Stimulated activated CD8-positive, alpha-beta memory T cell treated with anti-CD3 and anti-CD28 coated beads, Interleukin-12 subunit alpha, Interleukin-12 subunit beta, amount 100 ng/mL, for 1 hour (primary cell): ENCODE data around the gene SUPT7L.

Experiments used
- DNase-seq: peaks from one replicate; pipeline ENCODE4 v3.0.0-alpha.2; 2020; ENCODE audit warnings: low read depth

The SUPT7L gene, protein sequence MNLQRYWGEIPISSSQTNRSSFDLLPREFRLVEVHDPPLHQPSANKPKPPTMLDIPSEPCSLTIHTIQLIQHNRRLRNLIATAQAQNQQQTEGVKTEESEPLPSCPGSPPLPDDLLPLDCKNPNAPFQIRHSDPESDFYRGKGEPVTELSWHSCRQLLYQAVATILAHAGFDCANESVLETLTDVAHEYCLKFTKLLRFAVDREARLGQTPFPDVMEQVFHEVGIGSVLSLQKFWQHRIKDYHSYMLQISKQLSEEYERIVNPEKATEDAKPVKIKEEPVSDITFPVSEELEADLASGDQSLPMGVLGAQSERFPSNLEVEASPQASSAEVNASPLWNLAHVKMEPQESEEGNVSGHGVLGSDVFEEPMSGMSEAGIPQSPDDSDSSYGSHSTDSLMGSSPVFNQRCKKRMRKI

DNA sequence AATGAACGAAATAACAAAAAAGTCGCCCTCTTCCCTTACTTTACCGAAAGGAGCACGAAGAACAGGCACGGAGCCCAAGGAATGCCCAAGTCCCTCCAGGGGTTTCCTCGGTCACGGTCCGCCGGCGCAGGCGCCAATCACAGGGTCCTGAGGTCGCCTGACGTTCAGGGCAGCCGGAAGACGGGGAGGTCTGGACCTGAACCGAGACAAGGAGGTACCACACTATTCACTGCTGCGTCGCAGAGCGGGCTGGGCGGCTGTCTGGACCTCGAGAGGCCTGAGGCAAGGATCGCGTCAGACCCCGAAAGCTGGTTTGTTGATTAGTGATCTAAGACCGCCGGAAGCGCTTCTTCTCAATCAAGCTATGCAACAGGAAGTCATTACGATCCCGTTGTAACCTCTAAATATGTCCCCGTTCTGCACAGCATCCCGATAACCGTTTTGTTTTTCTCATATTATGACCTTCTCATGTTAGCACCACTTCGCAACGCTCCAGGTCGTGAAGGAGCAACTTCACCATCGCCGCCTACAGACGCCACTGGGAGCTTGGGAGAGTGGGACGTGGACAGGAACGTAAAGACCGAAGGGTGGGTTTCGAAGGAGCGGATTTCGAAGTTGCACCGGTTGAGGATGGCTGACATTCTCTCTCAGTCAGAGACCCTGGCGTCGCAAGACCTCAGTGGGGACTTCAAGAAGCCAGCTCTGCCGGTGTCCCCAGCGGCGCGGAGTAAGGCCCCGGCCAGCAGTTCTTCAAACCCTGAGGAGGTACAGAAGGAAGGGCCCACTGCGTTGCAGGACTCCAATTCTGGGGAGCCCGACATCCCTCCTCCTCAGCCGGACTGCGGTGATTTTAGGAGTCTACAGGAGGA is at the start of gene SUPT7L, which contains the start of gene SLC4A1AP:
Gene SUPT7L (minus strand): TSS at position 330 of the 869 bp plus-strand sequence. CDS start 1,422 bp downstream, outside the sequence.
Gene SLC4A1AP (plus strand): TSS at position 605 of the 869 bp plus-strand sequence. CDS start 26 bp downstream, at position 631.
- DNase-seq = peak; percentile 62

DNA sequence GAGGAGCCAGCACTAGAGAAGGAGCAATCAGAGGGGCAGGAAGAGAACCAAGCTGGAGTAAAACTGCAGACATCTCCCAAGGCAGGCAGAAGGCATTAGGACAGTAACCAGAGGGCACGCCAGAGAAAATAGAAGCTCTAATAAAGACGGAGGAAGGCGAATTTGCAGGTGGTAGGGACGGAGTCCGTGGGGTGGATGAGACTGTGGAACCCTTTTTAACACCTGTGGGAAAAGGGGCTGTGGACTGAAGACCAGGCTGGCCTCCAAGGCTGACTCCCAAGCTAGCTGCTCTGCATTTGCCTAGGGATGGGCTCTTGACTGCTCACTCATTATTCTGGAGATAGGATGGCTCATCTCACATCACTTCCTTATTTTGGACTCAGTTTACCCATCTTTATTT is 49.8 kb upstream of the SUPT7L start:
- no peak for DNase-seq

DNA sequence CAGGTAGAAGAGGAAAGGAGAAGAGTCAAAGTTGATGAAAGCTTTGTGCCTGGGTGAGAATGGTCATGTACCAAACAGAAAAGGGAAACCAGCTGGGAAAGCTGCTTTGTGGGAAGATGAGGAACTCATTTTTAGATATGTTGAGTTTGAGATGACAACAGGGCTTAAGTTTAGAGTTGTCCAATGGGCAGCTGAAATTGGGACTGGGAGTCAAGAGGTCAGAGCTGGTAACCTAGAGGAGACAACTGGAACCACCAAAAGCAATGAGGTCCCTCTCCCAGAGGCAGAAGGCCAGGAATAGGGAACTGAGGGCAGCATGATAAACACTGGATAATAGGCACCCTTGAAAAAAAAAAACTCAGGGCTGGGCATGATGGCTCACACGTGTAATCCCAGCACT is 49.1 kb upstream of the SUPT7L start:
- no peak for DNase-seq

DNA sequence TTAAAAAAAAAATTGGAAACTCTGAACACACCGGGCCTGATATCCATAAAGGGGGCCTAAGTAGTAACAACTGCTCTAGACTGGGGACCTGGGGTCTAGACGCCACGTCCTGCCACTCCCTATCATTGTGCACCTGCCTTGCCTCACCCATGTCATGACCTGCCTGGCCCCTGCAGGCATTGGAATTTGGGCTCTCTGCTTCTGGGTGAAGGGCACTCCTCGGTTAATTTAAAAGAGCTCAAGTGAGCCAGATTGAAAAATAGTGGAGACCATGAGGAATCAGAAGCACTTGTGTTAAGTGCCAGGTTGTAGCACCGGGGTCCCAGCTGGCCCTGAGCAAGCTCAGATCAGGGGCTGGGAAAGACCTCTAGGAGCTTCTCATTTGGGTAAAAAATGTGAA is 48.4 kb upstream of the SUPT7L start:
- no peak for DNase-seq

DNA sequence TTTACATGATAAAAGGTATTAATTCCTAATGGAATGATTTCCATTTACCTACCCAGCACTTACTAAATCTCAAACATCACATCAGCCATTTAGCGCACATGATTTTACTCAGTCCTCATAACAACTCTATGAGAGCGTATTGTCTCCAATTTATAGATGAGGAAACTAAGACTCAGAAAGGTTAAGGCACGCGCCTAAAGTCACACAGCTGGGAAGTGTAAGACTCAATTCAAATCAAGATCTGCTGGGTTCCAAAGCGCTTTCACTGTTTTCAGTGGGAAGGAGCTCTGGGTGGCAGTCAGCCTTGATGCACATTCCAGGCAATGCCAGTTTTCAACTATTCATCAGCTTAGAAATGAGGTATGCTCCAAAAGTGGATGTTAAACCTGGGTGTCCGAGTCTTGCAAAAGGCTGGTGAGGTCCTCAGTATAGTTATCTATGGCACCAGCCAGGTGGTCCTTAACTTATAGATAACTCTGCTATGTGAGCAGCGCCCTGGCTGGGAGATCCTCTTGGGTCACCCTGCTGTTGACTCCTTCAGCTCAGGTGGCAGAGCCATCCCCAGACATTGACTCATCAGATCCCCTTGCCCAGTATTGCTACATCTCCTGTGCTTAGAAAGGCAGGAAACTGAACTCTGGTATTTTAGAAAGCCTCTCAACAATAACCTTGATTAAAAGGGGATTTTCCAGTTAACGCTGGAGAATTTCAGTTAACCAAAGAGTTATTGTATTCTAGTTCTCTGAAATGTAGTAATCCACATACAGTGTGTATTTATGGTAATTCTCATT is 47.4 kb upstream of the SUPT7L start:
- no peak for DNase-seq

DNA sequence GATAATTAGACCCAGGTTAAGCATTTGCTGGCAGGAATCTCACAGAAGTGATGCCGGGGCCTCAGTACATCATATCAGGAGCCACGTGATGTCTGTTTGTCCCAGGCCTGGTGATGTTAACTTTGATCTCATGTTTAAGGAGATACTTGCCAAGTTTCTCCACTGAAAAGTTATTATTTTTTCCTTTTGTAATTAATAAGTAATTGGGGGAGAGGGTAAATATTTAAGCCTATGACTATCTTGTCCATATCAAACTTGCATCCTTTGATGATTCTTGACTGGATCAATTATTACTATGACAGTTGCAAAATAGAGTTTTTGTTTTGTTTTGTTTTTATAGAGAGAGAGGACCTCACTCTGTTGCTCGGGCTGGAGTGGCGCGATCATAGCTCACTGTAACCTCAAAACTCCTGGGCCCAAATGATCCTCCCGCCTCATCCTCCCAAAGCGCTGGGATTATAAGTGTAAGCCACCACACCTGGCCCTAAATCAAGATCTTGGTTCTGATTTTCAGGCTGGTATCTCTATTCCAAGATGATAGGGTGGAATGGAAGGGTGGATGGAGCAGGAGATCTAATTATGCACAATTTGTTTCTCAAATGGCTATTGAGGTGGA is 46.7 kb upstream of the SUPT7L start:
- DNase-seq = no peak

DNA sequence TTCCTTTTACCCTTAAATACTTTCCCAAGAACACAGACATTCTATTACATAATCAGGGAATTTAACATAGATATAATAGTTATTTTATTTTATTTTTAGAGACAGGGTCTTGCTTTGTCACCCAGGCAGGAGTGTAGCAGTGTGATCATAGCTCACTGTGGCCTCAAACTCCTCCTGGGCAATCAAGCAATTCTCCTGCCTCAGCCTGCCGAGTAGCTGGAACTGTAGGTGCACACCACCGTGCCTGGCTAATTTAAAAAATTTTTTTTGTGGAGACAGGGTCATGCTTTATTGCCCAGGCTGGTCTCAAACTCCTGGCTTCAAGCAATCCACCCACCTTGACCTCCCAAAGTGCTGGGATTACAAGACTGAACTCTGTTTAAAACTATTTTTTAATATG is 45.9 kb upstream of the SUPT7L start:
- DNase-seq = no peak

DNA sequence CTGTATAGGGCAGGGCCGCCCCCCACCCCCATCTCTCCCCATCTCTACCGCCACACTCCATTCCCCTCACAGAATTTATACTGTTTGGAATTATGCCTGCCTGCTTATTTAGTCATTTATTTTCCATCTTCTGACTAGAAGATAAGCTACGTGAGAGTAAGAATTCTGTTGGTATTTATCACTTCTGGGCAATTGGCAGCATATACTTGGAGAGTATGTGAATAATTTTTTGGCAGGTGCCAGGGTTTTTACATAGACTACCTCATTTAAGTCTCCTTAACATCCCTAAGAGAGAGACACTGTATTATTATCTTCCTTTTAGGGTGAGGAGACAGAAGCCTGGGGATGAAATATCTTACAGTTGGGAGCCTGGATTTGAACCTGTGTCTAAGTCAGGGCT is 45.3 kb upstream of the SUPT7L start:
- no peak for DNase-seq

DNA sequence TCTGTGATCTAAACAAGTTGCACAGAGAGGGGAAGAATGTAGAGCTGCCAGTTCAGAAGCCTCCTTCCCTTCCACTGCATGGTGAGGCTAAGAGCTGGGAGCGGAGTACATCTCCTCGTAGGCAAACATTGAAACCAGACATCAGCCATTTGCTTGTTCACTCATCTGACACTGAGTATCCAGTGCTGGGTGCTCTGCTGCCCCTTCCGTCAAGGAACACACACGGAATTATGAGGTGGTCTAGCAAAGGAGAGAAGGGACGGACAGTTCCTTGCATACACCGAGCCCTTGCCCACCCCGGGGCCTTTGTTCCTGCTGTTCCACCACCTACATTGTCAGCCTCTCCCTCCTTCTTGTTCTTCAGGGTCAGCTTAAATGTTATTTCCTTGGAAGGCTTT is 44.8 kb upstream of the SUPT7L start:
- no peak for DNase-seq

DNA sequence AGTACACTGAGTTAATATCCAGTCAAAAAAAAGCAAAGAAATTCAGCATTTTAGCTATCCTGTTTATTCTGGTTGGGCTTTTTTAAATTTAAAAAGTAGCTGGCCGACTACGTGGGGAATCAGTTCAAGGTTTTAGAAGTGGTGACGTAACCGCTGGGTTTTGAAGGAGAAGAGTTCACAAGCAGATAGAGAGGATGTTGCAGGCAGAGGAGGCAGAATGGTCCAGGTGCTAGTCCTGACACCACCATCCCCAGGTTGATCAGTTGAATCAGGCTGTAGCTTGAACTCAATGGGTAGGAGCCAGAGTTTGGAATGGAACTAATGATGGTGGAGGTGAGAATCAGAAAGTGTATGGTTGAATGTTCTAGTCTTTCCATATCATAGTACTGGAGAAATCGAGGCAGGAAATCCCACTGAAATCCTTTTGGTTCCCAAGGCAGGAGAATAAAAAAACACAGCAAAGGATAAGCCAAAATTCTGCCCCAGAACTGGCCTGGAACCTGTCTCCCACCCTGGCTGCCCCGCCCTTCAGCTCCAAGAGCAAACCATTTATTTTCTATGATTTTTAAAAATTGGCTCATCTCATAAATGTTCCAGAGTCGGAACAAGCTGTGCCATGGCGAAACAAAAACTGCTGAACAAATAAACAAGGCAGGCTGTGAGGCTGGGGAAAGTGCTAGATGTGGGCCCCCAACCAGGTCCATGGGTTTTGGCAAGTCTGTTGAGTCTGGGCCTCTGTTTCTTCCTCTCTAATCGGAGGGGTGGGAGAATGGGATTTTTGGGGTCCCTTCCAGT is 44.2 kb upstream of the SUPT7L start:
- no peak for DNase-seq

DNA sequence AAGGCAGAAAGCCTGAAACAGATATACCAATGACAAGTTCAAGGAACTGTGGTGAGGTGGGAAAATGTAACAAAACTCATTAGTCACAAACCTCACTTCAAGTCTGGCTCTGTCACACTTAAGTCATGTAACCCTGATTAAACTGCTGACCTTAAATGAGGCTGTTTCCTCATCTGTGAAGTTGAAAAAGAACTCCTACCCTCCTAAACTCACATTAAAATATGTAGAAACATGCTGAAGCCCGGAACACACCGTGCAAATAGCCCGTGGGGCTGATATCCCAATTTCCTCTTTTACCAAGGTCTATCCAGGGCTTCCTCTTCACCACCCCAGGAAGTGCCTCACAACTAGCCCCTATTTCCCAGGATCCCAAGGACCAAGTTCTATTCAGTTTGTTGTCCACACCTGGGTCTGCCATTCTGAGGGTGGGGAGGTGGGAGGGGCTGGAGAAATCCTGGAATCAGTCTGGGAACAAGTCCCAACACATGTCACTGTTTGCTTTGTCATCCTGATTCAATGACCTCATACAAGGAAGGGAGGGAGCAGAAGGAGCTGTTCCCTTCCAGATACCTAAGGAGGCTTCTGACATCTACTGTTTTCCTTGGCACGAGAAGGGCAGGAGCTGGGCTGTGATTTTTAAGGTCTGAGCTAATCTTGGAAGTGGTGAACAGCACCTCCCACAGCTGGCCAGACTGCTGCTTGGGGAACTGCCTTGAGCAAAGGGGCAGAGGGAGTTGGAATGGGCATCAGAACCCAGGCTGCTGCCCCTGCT is 42.6 kb upstream of the SUPT7L start:
- DNase-seq = no peak

DNA sequence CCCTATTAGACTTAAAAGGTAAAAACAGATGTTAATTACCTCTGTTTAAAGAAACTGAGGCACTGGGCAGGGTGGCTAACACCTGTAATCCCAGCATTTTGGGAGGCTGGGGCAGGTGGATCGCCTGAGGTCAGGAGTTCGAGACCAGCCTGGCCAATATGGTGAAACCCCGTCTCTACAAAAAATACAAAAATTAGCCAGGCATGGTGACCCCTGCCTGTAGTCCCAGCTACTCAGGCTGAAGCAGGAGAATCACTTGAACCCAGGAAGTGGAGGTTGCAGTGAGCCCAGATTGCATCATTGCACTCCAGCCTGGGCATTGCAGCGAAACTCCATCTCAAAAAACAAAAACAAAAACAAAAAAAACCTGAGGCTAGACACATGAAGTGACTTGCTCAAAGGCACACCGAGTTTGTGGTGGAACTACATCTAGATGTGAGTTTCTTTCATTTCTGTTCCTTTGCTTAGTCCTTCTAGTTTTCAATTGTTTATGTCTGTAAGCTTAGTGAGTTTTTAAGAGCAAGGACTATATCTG is 41.0 kb upstream of the SUPT7L start:
- DNase-seq = no peak

DNA sequence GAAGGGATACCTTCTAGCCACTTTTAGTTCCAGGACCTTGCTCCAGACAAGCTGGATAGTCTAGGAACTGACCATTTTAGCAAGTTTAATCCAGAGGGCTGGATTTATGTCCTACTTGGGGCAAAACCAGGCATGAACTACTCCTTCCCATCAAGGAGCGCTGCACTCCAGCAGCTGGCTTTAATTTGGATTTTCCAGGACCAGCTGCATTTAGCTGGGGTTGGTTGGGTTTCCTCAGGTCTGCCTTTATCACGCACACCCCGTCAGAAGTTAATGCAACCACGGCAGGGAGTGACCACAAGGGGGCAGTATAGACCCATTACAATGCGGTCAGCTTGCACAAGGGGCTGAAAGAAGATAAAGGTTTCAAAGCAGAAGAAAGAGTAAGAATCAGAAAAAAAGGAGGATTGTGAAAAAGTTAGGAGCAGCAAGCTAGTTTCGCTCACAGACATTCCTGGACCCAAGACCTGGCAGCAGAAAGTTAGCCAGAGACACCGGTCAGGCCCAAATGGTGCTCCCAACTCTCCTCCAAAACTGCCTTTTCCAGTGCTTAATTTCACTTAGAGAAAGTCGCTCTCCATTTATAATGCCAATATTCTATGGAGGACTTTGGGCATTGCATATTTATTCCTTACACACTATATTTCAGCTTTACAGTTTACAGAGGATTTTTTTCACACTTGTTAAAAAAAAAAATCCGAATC is 40.4 kb upstream of the SUPT7L start:
- peak; percentile 75 for DNase-seq

DNA sequence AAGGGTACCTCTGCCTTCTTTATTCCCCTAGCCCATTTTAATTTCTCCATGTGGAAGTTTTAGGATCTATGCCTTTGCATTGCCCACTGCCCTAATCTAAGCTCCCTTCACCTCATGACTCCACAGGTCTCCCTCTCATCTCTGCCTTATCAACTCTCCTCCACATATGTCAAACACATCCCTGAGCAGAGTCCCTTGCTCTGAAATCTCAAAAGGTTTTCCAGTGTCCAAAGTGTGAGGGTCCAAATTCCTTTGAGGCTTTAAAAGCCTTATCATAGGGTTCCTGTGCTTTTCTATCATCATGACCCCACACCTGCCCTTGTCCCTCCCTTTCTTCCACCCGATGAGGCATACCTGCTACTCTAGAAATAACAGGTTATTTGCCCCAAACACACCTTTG is 38.9 kb upstream of the SUPT7L start:
- no peak for DNase-seq

DNA sequence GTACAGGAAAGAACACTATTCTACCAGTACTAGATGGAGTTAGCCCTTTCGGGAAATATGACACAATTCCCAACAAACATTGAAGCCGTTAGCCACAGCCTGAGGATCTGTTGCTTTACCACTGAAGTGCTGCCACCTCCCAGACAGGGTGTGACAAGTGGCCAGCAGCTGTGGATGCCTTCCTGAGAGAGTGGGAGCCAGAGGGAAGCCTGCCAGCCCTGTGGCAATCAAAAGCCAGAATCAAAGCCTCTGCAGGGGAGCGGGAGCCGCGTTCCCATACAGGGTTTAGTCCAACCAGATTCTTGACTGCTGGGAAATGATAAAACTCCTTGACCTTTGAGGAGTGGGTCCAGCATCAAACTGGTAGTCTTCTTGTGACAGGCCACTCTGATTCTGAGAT is 38.3 kb upstream of the SUPT7L start:
- no peak for DNase-seq

DNA sequence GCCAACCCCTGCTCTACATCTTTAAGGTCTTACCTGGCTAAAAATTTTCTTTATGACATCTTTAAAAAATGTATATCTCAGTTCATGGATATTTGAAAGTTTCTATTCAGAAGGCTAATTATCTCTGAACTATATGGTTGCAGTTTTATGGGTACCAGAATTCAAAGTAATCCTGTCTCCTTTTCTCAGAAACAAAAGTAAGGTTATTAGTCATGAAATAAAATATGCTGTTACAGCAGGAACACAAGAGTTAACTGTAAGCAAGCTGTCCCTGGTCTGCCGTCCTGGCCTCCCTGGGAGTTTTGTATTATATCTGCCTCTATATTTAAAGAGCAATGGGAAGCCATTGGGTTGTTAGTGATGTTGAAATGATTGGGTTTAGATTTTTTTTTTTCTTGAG is 34.2 kb upstream of the SUPT7L start:
- DNase-seq = no peak

DNA sequence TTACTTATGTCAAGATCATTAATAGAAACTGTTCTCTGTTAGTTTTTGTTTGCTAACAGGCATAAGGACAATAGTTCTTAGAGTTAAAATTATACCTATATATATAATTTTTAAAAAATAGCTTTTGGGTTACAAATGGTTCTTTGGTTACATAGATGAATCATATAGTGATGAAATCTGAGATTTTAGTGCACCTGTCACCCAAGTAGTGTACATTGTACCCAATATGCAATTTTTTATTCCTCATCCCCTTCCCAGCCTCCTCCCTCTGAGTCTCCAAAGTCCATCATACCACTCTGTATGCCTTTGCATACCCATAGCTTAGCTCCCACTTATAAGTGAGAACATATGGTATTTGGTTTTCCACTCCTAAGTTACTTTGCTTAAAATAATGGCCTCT is 26.6 kb upstream of the SUPT7L start:
- DNase-seq = no peak

DNA sequence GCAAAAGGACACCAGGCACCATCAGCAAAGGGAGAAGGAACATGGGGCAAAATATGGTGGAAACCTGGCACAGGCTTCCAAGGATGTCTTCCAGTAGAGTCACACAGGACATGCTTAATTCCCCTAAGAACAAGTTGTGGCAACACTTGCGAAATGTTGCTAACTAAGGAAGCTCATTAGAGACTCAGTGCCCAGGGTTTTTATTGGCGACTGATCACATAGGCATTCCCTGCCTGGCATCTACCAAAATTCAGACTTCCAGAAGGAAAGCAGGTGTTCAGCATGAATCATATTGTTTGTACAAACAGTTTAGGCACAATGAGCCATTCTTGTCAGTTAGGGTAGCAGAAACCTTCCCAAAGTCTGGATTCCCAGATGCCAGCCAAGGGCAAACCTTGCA is 26.0 kb upstream of the SUPT7L start:
- DNase-seq = no peak

DNA sequence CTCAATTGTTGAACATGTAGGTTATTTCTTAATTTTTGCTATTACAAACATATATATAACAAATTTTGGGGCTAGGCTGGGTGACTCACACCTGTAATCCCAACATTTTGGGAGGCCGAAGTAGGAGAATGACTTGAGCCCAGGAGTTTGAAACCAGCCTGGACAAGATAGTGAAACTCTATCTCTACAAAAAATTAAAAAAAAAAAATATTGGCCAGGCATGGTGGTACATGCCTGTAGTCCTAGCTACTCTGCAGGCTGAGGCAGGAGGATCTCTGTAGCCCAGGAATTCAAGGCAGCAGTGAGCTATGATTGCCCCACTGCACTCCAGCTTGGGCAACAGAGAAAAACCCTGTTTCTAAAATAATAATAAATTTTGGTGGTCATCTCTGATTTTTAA is 23.8 kb upstream of the SUPT7L start:
- DNase-seq = no peak
